Pancreas (tissue), 10 donors: ENCODE data around the gene ITGA5. TPM values are rescaled to one million over a fixed set of nuclear protein-coding genes. Genes with fewer than 3 reads are reported as not detected.
A peak's percentile ranks its signal among the peaks of the same experiment; 100 is the strongest.

ENCODE experiments used
- ATAC-seq, 4 donors: fragments of 200-7000 bp; cut with Tn5 transposase; one replicate each; pipeline versions ENCODE4 v1.8.0 to v1.9.1; 2020; ENCODE audit warnings: mild to moderate bottlenecking in 4 of 4, moderate library complexity in 4 of 4
- DNase-seq, 6 donors: peaks; one replicate each; pipeline ENCODE4 v3.0.0-alpha.2; 2020
- FAIRE-seq: peaks from 2 replicates; lab custom pipeline; 2012; peaks lifted over from hg19 to GRCh38; lab: Jason Lieb, UNC
- H3K27ac ChIP-seq, 4 donors: fragments of 200-600 bp; sonication (generic); 1 replicate in 3 of 4; 2 replicates in 1 of 4; pipeline versions ENCODE4 v1.5.0 to v1.8.0; 2020
- H3K27me3 ChIP-seq, 4 donors: fragments of 200-600 bp; one replicate each; pipeline ENCODE4 v1.8.0; 2021
- H3K36me3 ChIP-seq, 3 donors: fragments of 200-600 bp; sonication (generic) in 1 of 3; one replicate each; pipeline versions ENCODE4 v1.5.0 to v1.8.0; 2020 to 2021
- H3K4me1 ChIP-seq, 3 donors: fragments of 200-600 bp; one replicate each; pipeline ENCODE4 v1.8.0; 2021
- H3K4me3 ChIP-seq, 4 donors: fragments of 200-600 bp; sonication (generic) in 2 of 4; one replicate each; pipeline versions ENCODE4 v1.5.0 to v1.8.0; 2020 to 2021
- H3K9me3 ChIP-seq, 4 donors: fragments of 200-600 bp; one replicate each; pipeline ENCODE4 v1.8.0; 2021
- CTCF ChIP-seq, 4 donors: fragments of 200-600 bp; sonication (generic) in 3 of 4; IDR thresholded peaks; one replicate each; pipeline versions ENCODE4 v1.5.0 to v1.8.0; 2021; ENCODE audit warnings: antibody characterized with exemption in 4 of 4
- WGBS, 2 donors: extraction: QIAGEN DNeasy Blood & Tissue Kit; methylation state at CpG; one replicate each; pipeline ENCODE4 v1.1.7; 2013; 5-methylcytosine and 5-hydroxymethylcytosine counted together
- intact Hi-C, 3 donors: fragments of 100-400 bp; cut with DNase I; formaldehyde crosslinking; loops; one replicate each; pipeline versions ENCODE4 v1.11.1 to v1.14.2; 2022
- polyA plus RNA-seq, 2 donors: library from polyadenylated mRNA; stranded (reverse); fragments of 200-250 nt; gene quantifications; one replicate each; pipeline ENCODE4 v1.2.3, GENCODE V29; 2013
- total RNA-seq, 6 donors: library from RNA; stranded (reverse); fragmentation: NEBNext Ultra II Directional in 4 of 6; extraction: Animal tissue kit (Norgen Biotek cat#: 25700) in 4 of 6; gene quantifications; one replicate each; pipeline versions ENCODE4 v1.2.1 to v1.2.4, GENCODE V29; 2021 to 2023
- donor health status: healthy with polysubstance abuse.
- donor health status: DM: no; HTN: no; CAD: no; lungs with moderate emphysema.
- donor health status: DM: no; HTN: no; CAD: no.
- donor health status: control.
- donor health status: control.
- donor health status: Bipolar disorder and iron deficiency.
- donor health status: DM: yes; HTN: yes; CAD: no.
- donor health status: DM: no; HTN: no; CAD: no.
- donor health status: DM: no; HTN: no; CAD: no.
- donor health status: DM: yes; HTN: yes; CAD: no.

ITGA5 gene
- total and polyA plus RNA-seq, 8 donors, result 9.5 to 32.2 (median 17.5) TPM

GRCh38 chr12:54381136-54381535, 37.9 kb downstream of the ITGA5 start:
- Histone ChIP-seq H3K4me1 (no peaks in the 10 kb centered on the region), H3K36me3 (no peaks in the 10 kb centered on the region), H3K27me3 (no peaks in the 10 kb centered on the region), H3K4me3 (no peak overlapping the region), H3K27ac (no peak overlapping the region), H3K9me3 (no peaks in the 10 kb centered on the region)
- TF ChIP-seq CTCF (IDR thresholded peaks at IDR 0.05), result no peak
- intact Hi-C loops, result loop anchor here in 1 of 3 donors (10.0 kb wide), 1 partner anchor 64 kb away; no protein-coding TSS in a partner anchor
- no peak for ATAC-seq
- WGBS, 2 donors, result 85% methylated on average over 4 of the region's 4 CpGs
- FAIRE-seq, result no peak
- DNase-seq, result no peak

- Histone ChIP-seq H3K4me3 (peak overlapping the region in 3 of 4 donors; percentile 23 to 51 (median 39)), H3K27ac (peak overlapping the region in 1 of 4 donors; percentile 46), H3K9me3 (no peaks in the 10 kb centered on the region), H3K4me1 (no peaks in the 10 kb centered on the region), H3K36me3 (no peaks in the 10 kb centered on the region), H3K27me3 (no peaks in the 10 kb centered on the region)
- no peak for FAIRE-seq
- peak; percentile 92 to 95 (median 94) for ATAC-seq
- DNase-seq, result peak; percentile 84 to 96 (median 92)
- WGBS, 2 donors, result 8 to 11% methylated on average over 17 to 19 of the region's 19 CpGs
- intact Hi-C loops, result loop anchor here in 1 of 3 donors (10.0 kb wide), 1 partner anchor 65 kb away; no protein-coding TSS in a partner anchor
- TF ChIP-seq CTCF (IDR thresholded peaks at IDR 0.05), result peak; percentile 100
Observed at GRCh38 chr12:54379398-54380201, 39.5 kb downstream of the ITGA5 start.

GRCh38 chr12:54378796-54379397, 40.2 kb downstream of the ITGA5 start:
- peak; percentile 91 to 93 (median 92) for ATAC-seq
- Histone ChIP-seq H3K27me3 (no peaks in the 10 kb centered on the region), H3K4me3 (peak overlapping the region in 3 of 4 donors; percentile 23 to 51 (median 39)), H3K36me3 (no peaks in the 10 kb centered on the region), H3K9me3 (no peaks in the 10 kb centered on the region), H3K4me1 (no peaks in the 10 kb centered on the region), H3K27ac (peak overlapping the region in 1 of 4 donors; percentile 46)
- no peak for TF ChIP-seq CTCF (IDR thresholded peaks at IDR 0.05)
- whole genome bisulfite sequencing, 2 donors, result 4 to 10% methylated on average over 10 to 48 of the region's 49 CpGs
- intact Hi-C loops, result no loop called here
- FAIRE-seq, result no peak
- DNase-seq, result peak; percentile 48 to 87 (median 70)

- no peaks in the 10 kb centered on the region for H3K4me1 ChIP-seq
- TF ChIP-seq CTCF (IDR thresholded peaks at IDR 0.05), result no peak
- H3K36me3 ChIP-seq, result no peaks in the 10 kb centered on the region
- 70 to 84% methylated on average over 6 of the region's 6 CpGs for WGBS, 2 donors
- DNase-seq (no peak), FAIRE-seq (no peak), ATAC-seq (no peak)
- no peak overlapping the region for H3K27ac ChIP-seq
- no peaks in the 10 kb centered on the region for H3K27me3 ChIP-seq
- H3K9me3 ChIP-seq, result no peaks in the 10 kb centered on the region
- intact Hi-C loops, result no loop called here
- no peak overlapping the region for H3K4me3 ChIP-seq
Observed at GRCh38 chr12:54377797-54378515, 41.1 kb downstream of the ITGA5 start.
